KOPT-K1 (cell line): ENCODE data around the gene PNPLA7.
A peak's percentile ranks its signal among the peaks of the same experiment; 100 is the strongest.
"Not testable (repeated sequence)": the region's sequence is repeated elsewhere in the genome, so short reads cannot be mapped to it uniquely, and the experiment has no call there.

Experiments used
- H3K27ac ChIP-seq: fragments of 200-600 bp; sonication (generic); 2 replicates; pipeline ENCODE4 v1.5.1; 2016; ENCODE audit warnings: antibody characterized with exemption, mild to moderate bottlenecking, low read depth, low read length; ENCODE audit not compliant: poor library complexity, severe bottlenecking
- H3K36me3 ChIP-seq: fragments of 200-600 bp; sonication (generic); 2 replicates; pipeline ENCODE4 v1.5.1; 2017; ENCODE audit warnings: antibody characterized with exemption, mild to moderate bottlenecking, low read length, moderate library complexity; ENCODE audit not compliant: insufficient read depth
- H3K9me3 ChIP-seq: fragments of 200-600 bp; sonication (generic); 2 replicates; pipeline ENCODE4 v1.5.1; 2017; ENCODE audit warnings: antibody characterized with exemption, low read length, mild to moderate bottlenecking; ENCODE audit not compliant: insufficient read depth, poor library complexity, severe bottlenecking

PNPLA7 gene

DNA sequence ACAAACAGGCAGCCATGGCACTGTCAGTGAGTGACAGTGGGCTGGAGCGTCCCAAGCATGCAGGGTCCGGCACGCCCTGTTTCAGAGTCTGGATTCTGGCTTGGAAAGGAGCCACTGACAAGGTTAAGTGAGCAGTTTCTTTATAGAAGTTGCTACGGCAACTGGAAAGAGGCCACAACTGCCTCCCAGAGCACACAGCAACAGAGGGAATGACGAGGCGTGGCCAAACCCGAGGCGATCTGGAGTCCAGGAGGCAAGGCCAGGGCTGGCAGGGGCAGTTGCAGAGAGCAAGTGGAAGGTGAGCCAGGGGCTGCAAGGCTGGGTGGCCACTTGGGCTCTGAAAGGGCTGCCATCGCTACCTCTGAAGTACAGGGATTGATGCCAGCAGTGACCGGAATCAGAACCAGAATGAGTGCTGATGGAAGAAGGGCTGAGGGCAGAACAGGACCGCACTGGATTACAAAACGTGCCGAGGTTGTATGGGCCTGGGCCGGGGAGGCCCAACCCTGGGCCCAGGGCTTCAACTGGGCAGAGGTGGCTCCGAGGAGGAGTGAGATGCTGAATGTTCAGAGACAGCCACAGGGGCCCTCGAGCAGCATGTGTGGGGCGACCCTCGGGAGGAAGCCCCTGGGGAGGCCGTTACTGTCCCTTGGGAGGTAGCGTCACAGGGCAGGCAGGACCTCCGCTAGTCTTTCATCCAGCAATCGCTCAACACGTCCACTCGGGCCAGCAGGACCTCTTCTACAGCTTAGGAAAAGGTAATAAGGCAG, 6.1 kb upstream of the PNPLA7 start:
- H3K36me3 ChIP-seq, result peaks cover 47% of the 10 kb centered on the region
- H3K27ac ChIP-seq, result no peak overlapping the region
- no peaks in the 10 kb centered on the region for H3K9me3 ChIP-seq

- peaks cover 46% of the 10 kb centered on the region for H3K36me3 ChIP-seq
Observed at GRCh38 chr9:137555179-137555578, 5.0 kb upstream of the PNPLA7 start.

DNA sequence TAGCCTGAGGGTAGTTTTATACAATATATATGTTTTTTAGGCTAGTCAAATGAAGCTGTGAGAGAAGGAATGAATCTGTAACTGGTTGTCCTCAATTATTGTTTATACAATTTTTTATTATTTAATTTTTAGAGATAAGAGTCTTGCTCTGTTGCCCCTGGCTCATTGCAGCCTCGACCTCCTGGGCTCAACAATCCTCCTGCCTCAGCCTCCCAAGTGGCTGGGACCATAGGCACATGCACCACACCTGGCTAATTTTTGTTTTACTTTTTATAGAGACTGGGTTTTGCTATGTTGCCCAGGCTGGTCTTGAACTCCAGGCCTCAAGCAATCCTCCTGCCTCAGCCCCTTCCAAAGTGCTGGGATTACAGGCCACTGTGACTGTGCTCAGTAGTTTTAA, 4.1 kb upstream of the PNPLA7 start:
- no peaks in the 10 kb centered on the region for H3K9me3 ChIP-seq
- peaks cover 37% of the 10 kb centered on the region for H3K36me3 ChIP-seq
- H3K27ac ChIP-seq, result no peak overlapping the region

More at GRCh38 chr9:137555179-137555578, 5.0 kb upstream of the PNPLA7 start:
- no peaks in the 10 kb centered on the region for H3K9me3 ChIP-seq
- no peak overlapping the region for H3K27ac ChIP-seq

GRCh38 chr9:137553654-137554053, 3.5 kb upstream of the PNPLA7 start:
- peaks cover 37% of the 10 kb centered on the region for H3K36me3 ChIP-seq
- H3K9me3 ChIP-seq, H3K27ac ChIP-seq: not testable (repeated sequence)

- Histone ChIP-seq H3K27ac (peak overlapping the region; percentile 45), H3K36me3 (peaks cover 29% of the 10 kb centered on the region), H3K9me3 (no peaks in the 10 kb centered on the region)
Observed at GRCh38 chr9:137552022-137552768, 2.0 kb upstream of the PNPLA7 start.

- Histone ChIP-seq H3K36me3 (peaks cover 21% of the 10 kb centered on the region), H3K9me3 (no peaks in the 10 kb centered on the region), H3K27ac (peak within 1 kb of the TSS; percentile 45)
Observed at GRCh38 chr9:137551264-137552021, 1.2 kb upstream of the PNPLA7 start, which contains the start of gene MRPL41. MRPL41 (plus strand) TSS chr9:137551879; CDS start chr9:137552082, 203 bp downstream.

DNA sequence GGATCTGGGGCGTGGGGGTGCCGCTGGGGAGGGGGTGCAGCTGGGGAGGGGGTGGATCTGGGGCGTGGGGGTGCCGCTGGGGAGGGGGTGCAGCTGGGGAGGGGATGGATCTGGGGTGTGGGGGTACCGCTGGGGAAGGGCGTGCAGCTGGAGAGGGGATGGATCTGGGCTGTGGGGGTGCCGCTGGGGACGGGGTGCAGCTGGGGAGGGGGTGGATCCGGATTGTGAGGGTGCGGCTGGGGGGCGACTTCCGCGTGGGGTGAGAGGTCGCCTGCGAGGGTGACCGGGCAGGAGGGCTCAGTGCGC, 709 bp upstream of the PNPLA7 start:
- peaks cover 16% of the 10 kb centered on the region for H3K36me3 ChIP-seq
- H3K9me3 ChIP-seq, result not testable (repeated sequence)
- H3K27ac ChIP-seq, result peak overlapping the region; percentile 42

GRCh38 chr9:137547687-137548543, 2.3 kb downstream of the PNPLA7 start:
- Histone ChIP-seq H3K36me3 (no peaks in the 10 kb centered on the region), H3K27ac (no peak overlapping the region), H3K9me3 (no peaks in the 10 kb centered on the region)

DNA sequence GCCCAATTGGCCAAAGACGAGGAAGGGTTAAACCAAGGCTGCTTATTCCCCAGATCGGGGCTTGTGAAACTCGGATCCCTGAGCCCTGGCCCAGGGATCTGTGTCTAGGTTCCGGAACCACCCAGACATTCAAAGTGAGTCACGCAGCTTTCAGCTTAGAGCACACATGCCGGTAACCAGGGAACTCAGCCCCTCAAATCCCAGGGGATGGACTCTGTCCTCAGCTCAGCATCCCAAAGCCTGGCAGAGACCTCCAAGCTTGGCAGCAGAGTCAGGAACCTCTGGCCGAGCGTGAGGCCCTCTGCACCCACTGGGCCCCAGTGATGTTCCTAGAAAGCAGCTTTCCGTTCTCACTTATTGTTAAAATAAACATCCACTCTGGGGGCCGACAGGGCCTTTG, 5.1 kb downstream of the PNPLA7 start:
- H3K9me3 ChIP-seq, result no peaks in the 10 kb centered on the region
- no peaks in the 10 kb centered on the region for H3K36me3 ChIP-seq
- H3K27ac ChIP-seq, result no peak overlapping the region

- H3K36me3 ChIP-seq, result no peaks in the 10 kb centered on the region
- H3K9me3 ChIP-seq, result no peaks in the 10 kb centered on the region
Observed at GRCh38 chr9:137544176-137544760, 5.9 kb downstream of the PNPLA7 start.

GRCh38 chr9:137543237-137543963, 6.8 kb downstream of the PNPLA7 start:
- no peaks in the 10 kb centered on the region for H3K9me3 ChIP-seq
- H3K27ac ChIP-seq, result no peak overlapping the region
- H3K36me3 ChIP-seq, result no peaks in the 10 kb centered on the region

More at GRCh38 chr9:137544176-137544760, 5.9 kb downstream of the PNPLA7 start:
- H3K27ac ChIP-seq, result no peak overlapping the region

GRCh38 chr9:137542486-137542885, 7.7 kb downstream of the PNPLA7 start:
- Histone ChIP-seq H3K36me3 (no peaks in the 10 kb centered on the region), H3K9me3 (no peaks in the 10 kb centered on the region), H3K27ac (no peak overlapping the region)

DNA sequence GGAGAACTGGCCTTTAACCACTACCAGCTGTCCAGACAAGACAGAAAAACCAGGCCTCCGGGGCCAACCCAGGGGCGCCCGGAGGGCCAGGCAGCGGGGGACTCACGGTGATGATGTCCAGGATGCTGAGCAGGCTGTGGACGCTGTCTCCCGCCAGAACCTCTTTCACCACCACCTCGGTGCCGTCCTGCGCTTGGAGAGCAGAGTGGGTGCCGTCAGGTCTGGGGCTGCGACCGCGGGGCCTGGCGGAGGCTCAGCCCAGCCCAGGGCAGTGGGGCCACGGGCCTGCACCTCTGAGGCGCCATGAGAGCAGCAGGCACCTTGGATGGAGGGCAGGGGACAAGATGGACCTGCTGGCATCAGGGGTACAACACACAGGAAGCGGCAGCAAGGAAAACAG, 9.7 kb downstream of the PNPLA7 start:
- no peak overlapping the region for H3K27ac ChIP-seq

DNA sequence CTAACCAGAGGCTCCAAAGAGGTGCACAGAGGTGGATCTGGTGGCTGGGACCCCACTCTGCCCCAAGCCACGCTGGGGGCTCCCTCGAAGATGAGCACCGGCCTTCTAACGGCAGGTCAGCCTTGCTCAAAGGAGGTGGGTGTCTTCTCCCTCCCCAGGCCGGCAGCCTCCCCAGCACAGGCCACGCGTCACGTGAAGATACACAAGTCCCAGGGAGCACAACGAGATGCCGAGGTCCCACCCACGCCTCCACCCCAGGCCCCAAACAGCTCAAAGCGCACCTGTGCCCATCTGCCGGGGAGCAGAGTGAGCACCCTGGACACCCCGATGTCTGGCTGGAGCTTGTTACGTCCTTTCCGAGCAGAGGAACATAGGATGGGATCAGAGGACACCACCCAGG, 12.1 kb downstream of the PNPLA7 start:
- H3K27ac ChIP-seq, result no peak overlapping the region
- H3K9me3 ChIP-seq, result peaks cover 6% of the 10 kb centered on the region
- H3K36me3 ChIP-seq, result no peaks in the 10 kb centered on the region

More for the DNA sequence above, 9.7 kb downstream of the PNPLA7 start:
- Histone ChIP-seq H3K9me3 (peaks cover 6% of the 10 kb centered on the region), H3K36me3 (no peaks in the 10 kb centered on the region)
